MCF 10A (cell line): Measurements from ENCODE around the gene TOLLIP. TPM values are rescaled to one million over a fixed set of nuclear protein-coding genes. Genes with fewer than 3 reads are reported as not detected.

Experiments used
- BruUV-seq: library from RNA; stranded (reverse); fragments of 400-500 nt; replicated peaks from 2 replicates; lab custom pipeline; 2021; lab: Mats Ljungman, UMichigan
- CTCF ChIA-PET: fragments of 300-600 bp; sonication (Branson Sonifier 250); formaldehyde crosslinking; extraction: SDS; loops from one replicate; lab custom pipeline; 2021; ENCODE audit warnings: antibody characterized with exemption, inconsistent platforms; lab: Yijun Ruan, JAX
- POLR2A ChIA-PET: fragments of 300-600, 350-650 bp; sonication (Branson Sonifier 250); formaldehyde crosslinking; extraction: SDS; loops from one replicate; lab custom pipeline; 2020; ENCODE audit warnings: antibody characterized with exemption, inconsistent platforms; lab: Yijun Ruan, JAX
- DNase-seq: peaks from one replicate; pipeline ENCODE4 v3.0.0-alpha.2; 2018; ENCODE audit not compliant: unreplicated experiment
- H3K27ac Mint-ChIP-seq: one replicate; pipeline ENCODE4 v1.8.0; 2022; ENCODE audit warnings: mild to moderate bottlenecking, low read depth, mixed read lengths; ENCODE audit not compliant: unreplicated experiment
- H3K27me3 Mint-ChIP-seq: one replicate; pipeline ENCODE4 v1.8.0; 2022; ENCODE audit warnings: mixed read lengths; ENCODE audit not compliant: insufficient read depth, unreplicated experiment
- H3K36me3 Mint-ChIP-seq: one replicate; pipeline ENCODE4 v1.8.0; 2022; ENCODE audit warnings: mild to moderate bottlenecking, moderate library complexity, mixed read lengths; ENCODE audit not compliant: insufficient read depth, unreplicated experiment
- H3K4me1 Mint-ChIP-seq: one replicate; pipeline ENCODE4 v1.8.0; 2022; ENCODE audit warnings: mixed read lengths; ENCODE audit not compliant: insufficient read depth, unreplicated experiment
- H3K4me3 Mint-ChIP-seq: one replicate; pipeline ENCODE4 v1.8.0; 2022; ENCODE audit warnings: mild to moderate bottlenecking, moderate library complexity, mixed read lengths; ENCODE audit not compliant: unreplicated experiment
- H3K9me3 Mint-ChIP-seq: one replicate; pipeline ENCODE4 v1.8.0; 2022; ENCODE audit warnings: mixed read lengths; ENCODE audit not compliant: unreplicated experiment
- CTCF ChIP-seq: fragments of 200-600 bp; IDR thresholded peaks from one replicate; pipeline ENCODE4 v1.8.0; 2022; ENCODE audit warnings: antibody characterized with exemption, mild to moderate bottlenecking; ENCODE audit not compliant: unreplicated experiment
- intact Hi-C: fragments of 100-400 bp; cut with micrococcal nuclease; formaldehyde crosslinking; loops from 2 replicates; pipeline ENCODE4 v1.14.1; 2022
- total RNA-seq: library from RNA; stranded (reverse); gene quantifications from 2 replicates; pipeline ENCODE4 v1.2.3, GENCODE V29; 2022

TOLLIP gene
- total RNA-seq, 1 experiment from 2014 or later = 58.8 TPM

GRCh38 chr11:1356007-1356435, 46.6 kb upstream of the TOLLIP start:
- no peak for TF ChIP-seq CTCF
- Mint-ChIP-seq H3K36me3 (no peaks in the 10 kb centered on the region), H3K4me3 (no peak overlapping the region), H3K27me3 (peaks cover 46% of the 10 kb centered on the region), H3K4me1 (peaks cover 6% of the 10 kb centered on the region), H3K27ac (no peak overlapping the region), H3K9me3 (no peaks in the 10 kb centered on the region)
- intact Hi-C loops = no loop called here
- no TSS peak for BruUV-seq
- ChIA-PET POLR2A (no interaction called here), CTCF (no interaction called here)
- DNase-seq = no peak

- Mint-ChIP-seq H3K9me3 (no peaks in the 10 kb centered on the region), H3K27ac (no peak overlapping the region), H3K4me1 (peaks cover 6% of the 10 kb centered on the region), H3K36me3 (no peaks in the 10 kb centered on the region), H3K4me3 (no peak overlapping the region), H3K27me3 (peaks cover 56% of the 10 kb centered on the region)
- no peak for TF ChIP-seq CTCF
- ChIA-PET CTCF (no interaction called here), POLR2A (no interaction called here)
- no peak for DNase-seq
- intact Hi-C loops = no loop called here
- no TSS peak for BruUV-seq
Observed at GRCh38 chr11:1354125-1354938, 44.9 kb upstream of the TOLLIP start.

- Mint-ChIP-seq H3K27ac (peak overlapping the region; percentile 20), H3K4me1 (peaks cover 6% of the 10 kb centered on the region), H3K9me3 (no peaks in the 10 kb centered on the region), H3K27me3 (peaks cover 56% of the 10 kb centered on the region), H3K4me3 (no peak overlapping the region), H3K36me3 (no peaks in the 10 kb centered on the region)
- DNase-seq = no peak
- ChIA-PET POLR2A (no interaction called here), CTCF (no interaction called here)
- BruUV-seq = no TSS peak
- TF ChIP-seq CTCF = no peak
- intact Hi-C loops = no loop called here
Observed at GRCh38 chr11:1353383-1354124, 44.1 kb upstream of the TOLLIP start.

- no peaks in the 10 kb centered on the region for H3K36me3 Mint-ChIP-seq
- peaks cover 56% of the 10 kb centered on the region for H3K27me3 Mint-ChIP-seq
- H3K4me3 Mint-ChIP-seq = no peak overlapping the region
- intact Hi-C loops = no loop called here
- CTCF ChIA-PET = no interaction called here
- H3K4me1 Mint-ChIP-seq = peaks cover 6% of the 10 kb centered on the region
- POLR2A ChIA-PET = no interaction called here
- DNase-seq = no peak
- peak overlapping the region; percentile 20 for H3K27ac Mint-ChIP-seq
- no peaks in the 10 kb centered on the region for H3K9me3 Mint-ChIP-seq
- TF ChIP-seq CTCF = no peak
- no TSS peak for BruUV-seq
Observed at GRCh38 chr11:1352696-1353382, 43.4 kb upstream of the TOLLIP start.
